Right atrium auricular region (tissue), 2 donors: ENCODE measurements around the gene ZNF536. TPM values are rescaled to one million over a fixed set of nuclear protein-coding genes. Genes with fewer than 3 reads are reported as not detected.

Experiments
- DNase-seq: peaks from one replicate; pipeline ENCODE4 v3.0.0-alpha.2; 2019; ENCODE audit warnings: low spot score
- H3K27ac ChIP-seq, 2 donors: fragments of 200-600 bp; sonication (generic); 1 replicate in 1 of 2; 2 replicates in 1 of 2; pipeline ENCODE4 v1.5.1; 2016 to 2019
- H3K27me3 ChIP-seq, 2 donors: fragments of 200-600 bp; sonication (generic); one replicate each; pipeline versions ENCODE4 v1.5.1 to v1.6.0; 2017 to 2019
- H3K36me3 ChIP-seq: fragments of 200-600 bp; sonication (generic); one replicate; pipeline ENCODE4 v1.5.1; 2016
- H3K4me1 ChIP-seq, 2 donors: fragments of 200-600 bp; sonication (generic); one replicate each; pipeline versions ENCODE4 v1.5.1 to v1.6.0; 2017 to 2019
- H3K4me3 ChIP-seq, 2 donors: fragments of 200-600 bp; sonication (generic); 1 replicate in 1 of 2; 2 replicates in 1 of 2; pipeline ENCODE4 v1.5.1; 2017 to 2019; ENCODE audit warnings: mild to moderate bottlenecking in 1 of 2, moderate library complexity in 1 of 2
- H3K9me3 ChIP-seq, 2 donors: fragments of 200-600 bp; sonication (generic); one replicate each; pipeline ENCODE4 v1.5.1; 2019
- CTCF ChIP-seq, 2 donors: fragments of 200-600 bp; sonication (generic); IDR thresholded peaks; one replicate each; pipeline ENCODE4 v1.5.1; 2019; ENCODE audit warnings: antibody characterized with exemption in 2 of 2
- total RNA-seq, 2 donors: library from RNA; depleted of rRNA; stranded (reverse); fragments of >200 nt; gene quantifications; one replicate each; pipeline ENCODE4 v1.1.0, GENCODE V29; 2016

The ZNF536 gene
- total RNA-seq, 2 donors from 2014 or later: 1.9 to 2.7 TPM

GRCh38 chr19:30606114-30607050, 234.2 kb downstream of the ZNF536 start:
- H3K4me3 ChIP-seq: no peak overlapping the region
- H3K4me1 ChIP-seq: no peaks in the 10 kb centered on the region
- no peaks in the 10 kb centered on the region for H3K9me3 ChIP-seq
- no peak overlapping the region for H3K27ac ChIP-seq
- H3K27me3 ChIP-seq: no peaks in the 10 kb centered on the region
- DNase-seq: peak; percentile 38
- H3K36me3 ChIP-seq: no peaks in the 10 kb centered on the region
- TF ChIP-seq CTCF (IDR thresholded peaks at IDR 0.05): no peak
